HG03460 (cell line): ENCODE measurements around the gene PTPN9.
"Not testable (repeated sequence)": the region's sequence is repeated elsewhere in the genome, so short reads cannot be mapped to it uniquely, and the experiment has no call there.

Source experiments
- ATAC-seq: cut with Tn5 transposase; IDR thresholded peaks from one replicate; pipeline ENCODE4 v1.9.1; 2021; ENCODE audit not compliant: unreplicated experiment

PTPN9 gene

GRCh38 chr15:75578948-75579920 is at the start of gene PTPN9:
Gene PTPN9, minus strand, starts transcription at chr15:75579315. Its CDS starts 539 bp downstream, at chr15:75578776.
- ATAC-seq = peak; percentile 53

GRCh38 chr15:75625542-75626347 is 46.6 kb upstream of the PTPN9 start, which contains the start of gene SNUPN:
Gene SNUPN, minus strand, starts transcription at chr15:75625725. Its CDS starts 4,674 bp downstream, at chr15:75621051.
- peak; percentile 57 for ATAC-seq

- no peak for ATAC-seq
Observed at GRCh38 chr15:75622505-75622904, 43.4 kb upstream of the PTPN9 start.

- ATAC-seq = no peak
Observed at GRCh38 chr15:75620841-75621391, 41.8 kb upstream of the PTPN9 start.

- ATAC-seq = no peak
Observed at GRCh38 chr15:75620058-75620820, 41.1 kb upstream of the PTPN9 start.

- ATAC-seq = no peak
Observed at GRCh38 chr15:75616766-75617165, 37.7 kb upstream of the PTPN9 start.

GRCh38 chr15:75606711-75607699 is 27.9 kb upstream of the PTPN9 start:
- ATAC-seq = no peak

GRCh38 chr15:75606026-75606425 is 26.9 kb upstream of the PTPN9 start:
- no peak for ATAC-seq

- no peak for ATAC-seq
Observed at GRCh38 chr15:75599401-75599800, 20.3 kb upstream of the PTPN9 start.

- ATAC-seq = no peak
Observed at GRCh38 chr15:75598361-75598760, 19.2 kb upstream of the PTPN9 start.

- no peak for ATAC-seq
Observed at GRCh38 chr15:75597667-75598341, 18.7 kb upstream of the PTPN9 start.

GRCh38 chr15:75596703-75597345 is 17.7 kb upstream of the PTPN9 start:
- no peak for ATAC-seq

- ATAC-seq = no peak
Observed at GRCh38 chr15:75594276-75594675, 15.2 kb upstream of the PTPN9 start.

GRCh38 chr15:75591655-75592364 is 12.7 kb upstream of the PTPN9 start:
- ATAC-seq = no peak

- ATAC-seq = no peak
Observed at GRCh38 chr15:75590239-75590638, 11.1 kb upstream of the PTPN9 start.

GRCh38 chr15:75589071-75589470 is 10.0 kb upstream of the PTPN9 start:
- no peak for ATAC-seq

- ATAC-seq = not testable (repeated sequence)
Observed at GRCh38 chr15:75586422-75586821, 7.3 kb upstream of the PTPN9 start.

- no peak for ATAC-seq
Observed at GRCh38 chr15:75584121-75584520, 5.0 kb upstream of the PTPN9 start.
